ENCODE measurements around the gene CACNA1C.

DNA sequence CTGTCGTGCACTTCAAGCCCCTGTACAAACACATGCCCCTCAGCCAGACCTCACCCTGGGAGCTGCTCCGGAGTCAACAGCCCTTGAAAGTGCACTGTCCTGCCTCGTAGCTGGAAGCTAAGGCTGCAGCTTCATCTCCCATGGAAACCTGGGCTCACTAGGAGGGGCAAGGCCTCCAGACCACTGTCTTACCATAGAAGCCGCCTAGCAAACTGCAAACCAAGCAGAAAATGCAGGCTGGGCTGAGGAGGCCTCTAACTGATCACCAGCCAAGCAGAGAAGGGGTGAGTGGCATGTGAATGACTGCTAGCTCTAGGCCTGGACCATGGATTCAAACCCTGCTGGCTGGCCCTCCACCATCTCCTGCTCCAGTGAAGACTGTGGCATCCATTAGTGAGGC lies 340.2 kb downstream of the CACNA1C start:
- TF ChIP-seq, protein P1, sequence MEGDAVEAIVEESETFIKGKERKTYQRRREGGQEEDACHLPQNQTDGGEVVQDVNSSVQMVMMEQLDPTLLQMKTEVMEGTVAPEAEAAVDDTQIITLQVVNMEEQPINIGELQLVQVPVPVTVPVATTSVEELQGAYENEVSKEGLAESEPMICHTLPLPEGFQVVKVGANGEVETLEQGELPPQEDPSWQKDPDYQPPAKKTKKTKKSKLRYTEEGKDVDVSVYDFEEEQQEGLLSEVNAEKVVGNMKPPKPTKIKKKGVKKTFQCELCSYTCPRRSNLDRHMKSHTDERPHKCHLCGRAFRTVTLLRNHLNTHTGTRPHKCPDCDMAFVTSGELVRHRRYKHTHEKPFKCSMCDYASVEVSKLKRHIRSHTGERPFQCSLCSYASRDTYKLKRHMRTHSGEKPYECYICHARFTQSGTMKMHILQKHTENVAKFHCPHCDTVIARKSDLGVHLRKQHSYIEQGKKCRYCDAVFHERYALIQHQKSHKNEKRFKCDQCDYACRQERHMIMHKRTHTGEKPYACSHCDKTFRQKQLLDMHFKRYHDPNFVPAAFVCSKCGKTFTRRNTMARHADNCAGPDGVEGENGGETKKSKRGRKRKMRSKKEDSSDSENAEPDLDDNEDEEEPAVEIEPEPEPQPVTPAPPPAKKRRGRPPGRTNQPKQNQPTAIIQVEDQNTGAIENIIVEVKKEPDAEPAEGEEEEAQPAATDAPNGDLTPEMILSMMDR (IDR thresholded peaks at IDR 0.05) = no peak
- no peak for TF ChIP-seq POLR2A (IDR thresholded peaks at IDR 0.05)

All from upper lobe of left lung (tissue), 4 donors.